Ecto neural progenitor cell (in vitro differentiated cells): Measurements from ENCODE around the gene FNDC8.
"Not testable (repeated sequence)": the region's sequence is repeated elsewhere in the genome, so short reads cannot be mapped to it uniquely, and the experiment has no call there.

Experiments used
- DNase-seq: peaks from one replicate; pipeline ENCODE4 v3.0.0-alpha.2; 2018; ENCODE audit warnings: low spot score

The FNDC8 gene

DNA sequence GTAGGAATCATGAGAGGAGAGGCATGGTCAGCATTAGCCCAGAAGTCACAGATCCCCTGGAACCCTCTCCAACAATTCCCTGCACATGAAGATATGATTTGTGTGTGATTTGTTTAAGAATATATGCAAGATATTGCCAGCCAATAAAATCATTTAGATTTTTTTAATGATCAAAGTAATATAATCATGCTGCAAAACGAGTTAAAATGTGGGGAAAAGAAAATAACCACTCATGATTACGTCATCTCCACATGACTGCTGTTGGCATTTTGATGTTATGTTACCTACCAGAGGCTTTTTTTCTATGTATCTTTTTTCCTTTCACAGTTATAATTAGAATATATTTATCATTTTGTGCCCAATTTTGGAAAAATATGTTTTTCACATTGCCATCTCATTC lies 50.4 kb downstream of the FNDC8 start:
- DNase-seq = no peak

DNA sequence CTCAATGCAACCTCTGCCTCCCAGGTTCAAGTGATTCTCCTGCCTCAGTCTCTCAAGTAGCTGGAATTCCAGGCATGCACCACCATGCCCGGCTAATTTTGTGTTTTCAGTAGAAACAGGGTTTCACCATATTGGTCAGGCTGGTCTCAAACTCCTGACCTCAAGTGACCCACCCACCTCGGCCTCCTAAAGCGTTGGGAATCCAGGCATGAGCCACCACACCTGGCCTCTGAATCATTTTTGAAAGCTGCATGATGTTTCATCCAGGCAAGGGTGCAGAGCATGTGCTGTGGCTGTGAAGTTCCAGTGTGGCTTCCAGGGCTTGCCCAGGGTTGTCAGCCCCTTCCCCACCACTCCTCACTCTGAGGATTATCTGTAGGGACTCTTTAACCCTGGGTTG lies 50.9 kb downstream of the FNDC8 start:
- DNase-seq = not testable (repeated sequence)

DNA sequence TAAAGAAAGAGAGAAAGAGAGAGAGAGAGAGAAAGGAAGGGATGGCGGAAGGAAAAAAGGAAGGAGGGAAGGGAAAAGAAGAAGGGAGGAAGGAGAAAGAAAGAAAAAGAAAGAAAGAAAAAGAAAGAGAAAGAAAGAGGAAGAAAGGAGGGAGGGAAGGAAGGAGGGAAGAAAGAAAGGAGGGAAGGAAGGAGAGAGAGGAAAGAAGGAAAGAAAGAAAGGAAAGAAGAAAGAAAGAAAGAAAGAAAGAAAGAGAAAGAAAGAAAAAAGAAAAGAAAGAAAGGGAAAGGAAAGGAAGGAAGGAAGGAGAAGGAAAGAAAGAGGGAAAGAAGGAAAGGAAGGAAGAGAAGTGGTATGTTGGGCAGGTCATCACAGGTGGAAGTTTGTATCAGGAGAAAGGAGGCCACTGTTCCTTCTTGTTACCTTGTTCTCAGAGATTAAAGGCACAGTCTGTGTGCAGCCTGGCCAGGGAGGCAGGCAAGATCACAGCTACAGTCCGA lies 53.5 kb downstream of the FNDC8 start:
- no peak for DNase-seq

DNA sequence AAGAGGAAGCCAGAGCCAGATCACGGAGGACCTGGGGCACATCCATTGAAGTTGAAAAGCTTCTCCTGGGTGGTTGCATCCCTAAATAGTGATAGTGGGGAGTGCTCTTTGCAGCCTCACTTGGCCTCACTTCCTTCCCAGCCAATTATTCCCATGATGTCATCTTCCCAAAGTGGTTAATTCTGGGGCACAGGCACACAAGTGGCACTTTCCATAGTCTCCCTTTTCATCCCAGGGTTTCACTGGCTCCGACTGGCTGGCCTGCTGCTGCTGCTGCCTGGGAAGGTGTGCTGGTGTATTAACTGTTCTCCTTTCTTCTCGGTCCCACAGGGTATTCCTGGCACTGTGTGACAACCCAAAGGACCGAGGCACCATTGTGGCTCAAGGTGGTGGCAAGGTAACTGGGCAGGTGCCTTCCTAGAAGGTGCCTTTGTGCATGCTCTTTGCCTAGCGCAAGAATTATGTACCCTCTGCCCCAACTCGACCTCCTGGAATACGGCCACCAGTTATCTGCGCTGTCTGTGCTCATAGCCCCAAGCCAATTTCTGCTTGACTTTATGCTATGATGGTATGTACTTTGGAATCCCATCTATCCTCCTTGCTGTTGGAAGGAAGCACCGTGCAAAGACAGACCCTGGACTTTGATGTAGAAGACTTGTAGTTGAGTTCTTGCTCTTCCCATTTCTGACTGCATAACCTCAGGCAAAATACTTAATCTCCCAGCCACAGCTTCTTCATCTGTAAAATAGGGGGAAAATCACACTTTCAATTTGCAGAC lies 54.4 kb downstream of the FNDC8 start:
- peak; percentile 34 for DNase-seq

DNA sequence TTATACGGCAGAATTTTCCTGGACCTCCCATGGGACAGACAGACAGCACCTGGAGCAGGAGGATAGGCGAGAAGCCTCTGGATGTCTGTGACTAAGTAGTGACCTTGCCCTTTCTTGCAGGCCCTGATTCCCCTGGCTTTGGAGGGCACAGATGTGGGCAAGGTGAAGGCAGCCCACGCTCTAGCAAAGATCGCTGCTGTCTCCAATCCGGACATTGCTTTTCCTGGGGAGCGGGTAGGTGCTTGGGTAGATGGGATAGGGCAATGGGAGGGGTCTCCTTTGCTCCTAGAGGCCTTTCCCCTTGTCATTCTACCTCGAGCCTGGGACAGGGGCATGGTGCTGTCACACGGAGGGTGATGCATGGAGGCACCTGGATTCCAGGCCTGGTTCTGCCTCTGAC lies 55.5 kb downstream of the FNDC8 start:
- DNase-seq = peak; percentile 34

DNA sequence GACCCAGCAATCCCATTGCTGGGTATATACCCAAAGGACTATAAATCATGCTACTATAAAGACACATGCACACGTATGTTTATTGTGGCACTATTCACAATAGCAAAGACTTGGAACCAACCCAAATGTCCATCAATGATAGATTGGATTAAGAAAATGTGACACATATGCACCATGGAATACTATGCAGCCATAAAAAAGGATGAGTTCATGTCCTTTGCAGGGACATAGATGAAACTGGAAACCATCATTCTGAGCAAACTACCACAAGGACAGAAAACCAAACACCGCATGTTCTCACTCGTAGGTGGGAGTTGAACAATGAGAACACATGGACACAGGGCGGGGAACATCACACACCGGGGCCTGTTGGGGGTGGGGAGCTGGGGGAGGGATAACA lies 58.0 kb downstream of the FNDC8 start:
- DNase-seq = not testable (repeated sequence)
